Activated CD4-positive, alpha-beta memory T cell treated with anti-CD3 and anti-CD28 coated beads for 36 hours (primary cell): ENCODE results near the gene TIMM23. TPM values are rescaled to one million over a fixed set of nuclear protein-coding genes. Genes with fewer than 3 reads are reported as not detected.
"Not testable (repeated sequence)": the region's sequence is repeated elsewhere in the genome, so short reads cannot be mapped to it uniquely, and the experiment has no call there.

Source experiments
- CTCF ChIA-PET: fragments of 350-600 bp; sonication (Branson Sonifier 250); formaldehyde crosslinking; loops from one replicate; lab custom pipeline; 2021; ENCODE audit warnings: antibody characterized with exemption, inconsistent platforms; lab: Charles Lee
- POLR2A ChIA-PET: fragments of 350-600 bp; sonication (Branson Sonifier 250); formaldehyde crosslinking; loops from one replicate; lab custom pipeline; 2021; ENCODE audit warnings: antibody characterized with exemption; lab: Charles Lee
- DNase-seq: peaks from one replicate; pipeline ENCODE4 v3.0.0-alpha.2; 2020
- H3K27ac Mint-ChIP-seq: one replicate; pipeline ENCODE4 v1.8.0; 2021; ENCODE audit warnings: mixed read lengths
- H3K27me3 Mint-ChIP-seq: one replicate; pipeline ENCODE4 v1.8.0; 2021; ENCODE audit warnings: mixed read lengths
- H3K36me3 Mint-ChIP-seq: one replicate; pipeline ENCODE4 v1.8.0; 2021; ENCODE audit warnings: mixed read lengths
- H3K4me1 Mint-ChIP-seq: one replicate; pipeline ENCODE4 v1.8.0; 2021; ENCODE audit warnings: low read depth, mixed read lengths
- H3K4me3 Mint-ChIP-seq: one replicate; pipeline ENCODE4 v1.8.0; 2021; ENCODE audit warnings: mild to moderate bottlenecking, mixed read lengths
- H3K9me3 Mint-ChIP-seq: one replicate; pipeline ENCODE4 v1.8.0; 2021; ENCODE audit warnings: mixed read lengths
- intact Hi-C: fragments of 100-400 bp; cut with micrococcal nuclease; formaldehyde crosslinking; loops from one replicate; pipeline ENCODE4 v1.15.1; 2023
- total RNA-seq, 2 experiments: library from RNA; stranded (reverse); gene quantifications; one replicate each; pipeline ENCODE4 v1.2.3, GENCODE V29; 2021

TIMM23 gene
- total RNA-seq = 10 to 100 TPM; 70.2 to 73.4 TPM

GRCh38 chr10:45972106-45972812, at the start of gene TIMM23:
Gene TIMM23, plus strand, starts transcription at chr10:45972489. Its CDS starts 136 bp downstream, at chr10:45972625.
- CTCF ChIA-PET = interaction anchor here (1.1 kb wide), 1 partner anchor 971 kb away, joined by 3 read pairs; the partner anchor contains the start of gene ZNF22
- Mint-ChIP-seq H3K27ac (peak within 1 kb of the TSS; percentile 89), H3K4me3 (peak within 1 kb of the TSS; percentile 100), H3K4me1 (peaks cover 31% of the 10 kb centered on the region)
- peak; percentile 92 for DNase-seq
- H3K9me3 Mint-ChIP-seq, H3K27me3 Mint-ChIP-seq, H3K36me3 Mint-ChIP-seq, POLR2A ChIA-PET: not testable (repeated sequence)
- intact Hi-C loops = loop anchor here (2.0 kb wide), 1 partner anchor 57 kb away; no protein-coding TSS in a partner anchor

DNA sequence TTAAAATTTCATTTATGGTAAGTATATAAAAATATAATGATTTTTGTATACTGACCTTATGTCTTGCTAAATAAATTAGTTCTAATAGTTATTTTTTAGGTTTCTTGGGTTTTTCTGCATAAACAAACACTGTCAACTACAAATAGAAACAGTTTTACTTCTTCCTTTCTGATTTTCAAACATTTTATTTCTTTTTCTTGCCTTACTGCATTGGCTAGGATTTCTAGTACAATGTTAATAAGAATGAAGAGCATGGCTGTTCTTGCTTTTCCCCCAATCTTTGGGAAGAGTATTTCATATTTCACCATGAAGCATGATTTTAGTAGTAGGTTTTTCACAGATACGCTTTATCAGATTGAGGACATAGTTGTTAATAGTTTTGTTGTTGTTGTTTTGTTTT, 45.5 kb upstream of the TIMM23 start:
- POLR2A ChIA-PET, DNase-seq, H3K4me1 Mint-ChIP-seq, intact Hi-C loops, CTCF ChIA-PET, H3K9me3 Mint-ChIP-seq, H3K4me3 Mint-ChIP-seq, H3K27ac Mint-ChIP-seq, H3K27me3 Mint-ChIP-seq: not testable (repeated sequence)
- peaks cover 14% of the 10 kb centered on the region for H3K36me3 Mint-ChIP-seq

DNA sequence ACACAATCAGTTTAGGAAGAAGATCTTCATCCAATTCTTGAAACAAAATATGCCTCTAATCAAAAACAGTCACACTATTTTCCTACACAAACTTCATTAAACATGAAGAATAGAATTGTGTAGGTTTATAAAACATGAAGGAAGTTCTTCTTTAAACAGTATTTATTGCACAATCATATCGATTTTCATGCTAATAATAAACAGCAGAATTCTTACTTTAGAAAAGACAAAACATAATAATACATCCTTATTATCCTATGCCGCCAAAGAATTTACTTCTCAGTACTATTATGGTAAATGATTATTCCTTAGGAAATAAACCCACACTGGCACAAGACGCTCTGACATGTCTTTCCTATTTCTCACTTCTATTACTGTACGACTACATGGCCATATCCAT, 41.0 kb upstream of the TIMM23 start:
- H3K9me3 Mint-ChIP-seq, H3K27me3 Mint-ChIP-seq, DNase-seq, H3K27ac Mint-ChIP-seq, intact Hi-C loops, POLR2A ChIA-PET, CTCF ChIA-PET, H3K4me1 Mint-ChIP-seq, H3K4me3 Mint-ChIP-seq: not testable (repeated sequence)
- H3K36me3 Mint-ChIP-seq = peaks cover 21% of the 10 kb centered on the region

GRCh38 chr10:45934788-45935187, 37.5 kb upstream of the TIMM23 start:
- H3K27ac Mint-ChIP-seq, H3K9me3 Mint-ChIP-seq, DNase-seq, H3K27me3 Mint-ChIP-seq, H3K36me3 Mint-ChIP-seq, H3K4me3 Mint-ChIP-seq, CTCF ChIA-PET, H3K4me1 Mint-ChIP-seq, POLR2A ChIA-PET, intact Hi-C loops: not testable (repeated sequence)

GRCh38 chr10:45939176-45939697, 33.1 kb upstream of the TIMM23 start:
- CTCF ChIA-PET, H3K9me3 Mint-ChIP-seq, H3K36me3 Mint-ChIP-seq, H3K4me3 Mint-ChIP-seq, H3K4me1 Mint-ChIP-seq, DNase-seq, H3K27me3 Mint-ChIP-seq, intact Hi-C loops, H3K27ac Mint-ChIP-seq, POLR2A ChIA-PET: not testable (repeated sequence)

DNA sequence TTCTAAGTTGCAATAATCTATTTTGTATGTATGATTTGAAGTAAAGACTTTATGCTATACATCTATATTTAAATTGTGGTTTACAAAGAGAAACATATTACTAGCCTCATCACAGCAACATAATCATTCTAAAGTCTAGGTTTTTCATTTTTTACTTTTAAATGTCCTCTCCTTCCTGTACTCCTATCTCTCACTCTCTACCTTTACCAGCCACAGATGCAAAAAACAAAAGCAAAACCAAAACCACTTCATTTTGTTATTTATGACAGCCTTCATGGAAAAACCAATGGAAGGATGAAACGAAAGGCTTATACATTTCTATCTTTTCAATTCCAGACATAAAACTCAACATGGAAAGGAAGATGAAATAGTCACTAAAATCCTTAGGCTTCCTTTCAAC, 31.1 kb upstream of the TIMM23 start:
- H3K9me3 Mint-ChIP-seq, H3K4me3 Mint-ChIP-seq, H3K27ac Mint-ChIP-seq, H3K36me3 Mint-ChIP-seq, H3K27me3 Mint-ChIP-seq, DNase-seq, H3K4me1 Mint-ChIP-seq, POLR2A ChIA-PET, CTCF ChIA-PET, intact Hi-C loops: not testable (repeated sequence)

- CTCF ChIA-PET, POLR2A ChIA-PET, H3K4me3 Mint-ChIP-seq, H3K9me3 Mint-ChIP-seq, intact Hi-C loops, H3K36me3 Mint-ChIP-seq, DNase-seq, H3K27ac Mint-ChIP-seq, H3K4me1 Mint-ChIP-seq, H3K27me3 Mint-ChIP-seq: not testable (repeated sequence)
These were observed 26.8 kb upstream of the TIMM23 start for GRCh38 chr10:45945476-45945875.

GRCh38 chr10:45947363-45947762, 24.9 kb upstream of the TIMM23 start:
- H3K27ac Mint-ChIP-seq, intact Hi-C loops, CTCF ChIA-PET, H3K9me3 Mint-ChIP-seq, H3K36me3 Mint-ChIP-seq, POLR2A ChIA-PET, DNase-seq, H3K4me3 Mint-ChIP-seq, H3K4me1 Mint-ChIP-seq, H3K27me3 Mint-ChIP-seq: not testable (repeated sequence)

DNA sequence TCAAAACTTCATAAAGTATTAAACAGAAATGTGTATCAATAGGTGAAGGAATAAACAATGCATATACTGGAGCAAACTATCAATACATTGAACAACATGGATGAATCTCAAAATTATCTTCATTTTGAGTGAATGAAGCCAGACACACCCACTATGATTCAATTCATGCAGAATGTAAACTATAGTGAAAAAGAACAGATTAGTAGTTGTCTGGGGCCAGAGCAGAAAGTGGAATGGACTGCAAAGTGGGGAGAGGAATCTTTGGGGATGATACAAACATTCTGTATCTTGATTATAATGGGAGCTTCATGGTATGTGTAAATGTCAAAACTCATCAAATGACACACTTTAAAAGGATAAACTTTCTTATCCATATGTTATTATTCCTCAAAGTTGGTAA, 23.5 kb upstream of the TIMM23 start:
- H3K4me3 Mint-ChIP-seq, DNase-seq, H3K27ac Mint-ChIP-seq, H3K4me1 Mint-ChIP-seq, H3K36me3 Mint-ChIP-seq, POLR2A ChIA-PET, H3K27me3 Mint-ChIP-seq, H3K9me3 Mint-ChIP-seq, CTCF ChIA-PET, intact Hi-C loops: not testable (repeated sequence)

DNA sequence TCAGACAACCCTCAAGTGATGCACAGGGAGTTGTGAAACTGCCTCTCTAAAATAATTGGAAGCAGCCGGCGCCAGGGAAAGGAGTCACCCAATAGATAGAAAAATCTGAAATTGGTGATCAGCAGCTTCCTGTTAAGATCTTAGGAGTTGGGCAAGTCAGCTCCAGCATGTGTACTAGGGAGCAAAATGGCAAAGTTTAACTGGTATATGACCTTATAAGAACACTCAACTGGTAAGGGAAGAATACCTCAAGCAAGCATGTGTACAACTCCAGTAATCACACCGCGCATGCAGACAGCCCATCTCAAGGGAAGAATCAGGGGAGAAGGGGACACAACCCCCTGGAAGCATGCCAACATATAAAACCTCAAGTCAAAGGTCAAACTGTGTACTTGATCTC, 17.9 kb upstream of the TIMM23 start:
- H3K27ac Mint-ChIP-seq, intact Hi-C loops, H3K4me3 Mint-ChIP-seq, POLR2A ChIA-PET, H3K27me3 Mint-ChIP-seq, H3K9me3 Mint-ChIP-seq, DNase-seq, H3K4me1 Mint-ChIP-seq, H3K36me3 Mint-ChIP-seq, CTCF ChIA-PET: not testable (repeated sequence)

DNA sequence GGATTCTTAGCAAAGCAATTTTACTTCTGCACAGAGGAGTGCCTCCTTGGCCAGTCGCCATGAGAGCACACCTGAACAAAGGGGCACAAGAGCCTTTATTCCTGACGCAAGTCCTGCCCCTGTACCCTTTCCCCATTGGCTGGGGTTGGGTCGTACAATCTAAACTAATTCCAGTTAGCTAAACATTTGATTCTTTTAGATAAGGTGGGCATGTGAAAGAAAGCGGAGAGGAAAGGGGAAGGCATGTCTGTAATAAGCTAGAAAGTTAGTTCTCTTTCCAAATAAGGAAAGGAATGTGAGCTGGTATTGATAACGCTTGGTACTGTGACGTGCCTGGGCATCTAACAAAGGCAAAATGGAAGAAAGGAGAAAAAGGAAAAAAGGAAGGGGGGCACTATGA, 15.7 kb upstream of the TIMM23 start:
- CTCF ChIA-PET, H3K27me3 Mint-ChIP-seq, H3K36me3 Mint-ChIP-seq, H3K4me1 Mint-ChIP-seq, H3K4me3 Mint-ChIP-seq, DNase-seq, H3K27ac Mint-ChIP-seq, POLR2A ChIA-PET, intact Hi-C loops, H3K9me3 Mint-ChIP-seq: not testable (repeated sequence)

- H3K27me3 Mint-ChIP-seq, H3K36me3 Mint-ChIP-seq, CTCF ChIA-PET, H3K9me3 Mint-ChIP-seq, H3K4me1 Mint-ChIP-seq, POLR2A ChIA-PET, DNase-seq, intact Hi-C loops, H3K4me3 Mint-ChIP-seq, H3K27ac Mint-ChIP-seq: not testable (repeated sequence)
These were observed 14.4 kb upstream of the TIMM23 start for GRCh38 chr10:45957928-45958327.
